Smooth muscle cell (in vitro differentiated cells): ENCODE data around the gene APBA1. TPM values are rescaled to one million over a fixed set of nuclear protein-coding genes. Genes with fewer than 3 reads are reported as not detected.

Experiments used
- DNase-seq: peaks from one replicate; lab custom pipeline; 2025; ENCODE audit not compliant: unreplicated experiment; lab: John Stamatoyannopoulos, UW
- H2AFZ ChIP-seq: fragments of 200-600 bp; sonication (generic); 2 replicates; pipeline ENCODE4 v1.6.0; 2016; ENCODE audit warnings: antibody characterized with exemption, low read depth, mild to moderate bottlenecking
- H3F3A ChIP-seq: fragments of 200-600 bp; sonication (generic); 2 replicates; pipeline ENCODE4 v1.6.0; 2017; ENCODE audit warnings: antibody characterized with exemption, low read depth
- H3K27ac ChIP-seq: fragments of 200-600 bp; sonication (generic); 2 replicates; pipeline ENCODE4 v1.5.1; 2016; ENCODE audit warnings: low read depth, mild to moderate bottlenecking
- H3K27me3 ChIP-seq: fragments of 200-600 bp; sonication (generic); 2 replicates; pipeline ENCODE4 v1.6.1; 2016; ENCODE audit warnings: low read depth, mild to moderate bottlenecking
- H3K36me3 ChIP-seq: fragments of 200-600 bp; sonication (generic); 2 replicates; pipeline ENCODE4 v1.5.1; 2016; ENCODE audit warnings: low read depth
- H3K4me1 ChIP-seq: fragments of 200-600 bp; sonication (generic); 2 replicates; pipeline ENCODE4 v1.5.1; 2016; ENCODE audit warnings: low read depth
- H3K4me2 ChIP-seq: fragments of 200-600 bp; sonication (generic); 2 replicates; pipeline ENCODE4 v1.6.0; 2016; ENCODE audit warnings: mild to moderate bottlenecking
- H3K4me3 ChIP-seq: fragments of 200-600 bp; sonication (generic); 2 replicates; pipeline ENCODE4 v1.5.1; 2016; ENCODE audit warnings: mild to moderate bottlenecking
- H3K79me2 ChIP-seq: fragments of 200-600 bp; sonication (generic); 2 replicates; pipeline ENCODE4 v1.6.0; 2016; ENCODE audit warnings: low read depth, mild to moderate bottlenecking
- H3K9ac ChIP-seq: fragments of 200-600 bp; sonication (generic); 2 replicates; pipeline ENCODE4 v1.6.0; 2016; ENCODE audit warnings: low read depth
- H3K9me3 ChIP-seq: fragments of 200-600 bp; sonication (generic); replicated peaks from 2 replicates; pipeline ENCODE4 v1.5.1; 2016; ENCODE audit warnings: low read depth
- H4K20me1 ChIP-seq: fragments of 200-600 bp; sonication (generic); 2 replicates; pipeline ENCODE4 v1.6.0; 2016; ENCODE audit warnings: low read depth
- CTCF ChIP-seq: fragments of 200-600 bp; sonication (generic); IDR thresholded peaks from 2 replicates; pipeline ENCODE4 v1.5.1; 2017; ENCODE audit warnings: borderline replicate concordance, mild to moderate bottlenecking, antibody characterized with exemption; ENCODE audit not compliant: insufficient read depth, poor library complexity, severe bottlenecking
- WGBS: methylation state at CpG from one replicate; pipeline ENCODE4 v1.1.7; 2016; ENCODE audit warnings: low lambda C conversion rate; 5-methylcytosine and 5-hydroxymethylcytosine counted together
- polyA plus RNA-seq: library from polyadenylated mRNA; unstranded; fragments of >200 nt; fragmentation: Nextera tagmentation; extraction: Ambion mirVana; gene quantifications from 2 replicates; pipeline ENCODE4 v1.2.1, GENCODE V29; 2016
- total RNA-seq: library from RNA; depleted of rRNA; stranded (reverse); fragments of >200 nt; gene quantifications from 2 replicates; pipeline ENCODE4 v1.2.3, GENCODE V29; 2014

The APBA1 gene
- total and polyA plus RNA-seq, 2 experiments from 2014 or later: 1.4 to 6.1 TPM

- H3K27me3 ChIP-seq: peaks cover 30% of the 10 kb centered on the region
- H3K27ac ChIP-seq: no peak overlapping the region
- H3K4me3 ChIP-seq: no peak overlapping the region
- WGBS: 84% methylated on average over 2 of the region's 2 CpGs
- H3K4me1 ChIP-seq: no peaks in the 10 kb centered on the region
- DNase-seq: no peak
- no peak overlapping the region for H3K9ac ChIP-seq
- no peaks in the 10 kb centered on the region for H3K36me3 ChIP-seq
- no peak overlapping the region for H3K4me2 ChIP-seq
- no peak overlapping the region for H2AFZ ChIP-seq
- H3K79me2 ChIP-seq: no peaks in the 10 kb centered on the region
- no peaks in the 10 kb centered on the region for H3F3A ChIP-seq
- no peaks in the 10 kb centered on the region for H3K9me3 ChIP-seq
- H4K20me1 ChIP-seq: no peaks in the 10 kb centered on the region
- no peak for TF ChIP-seq CTCF
Observed at GRCh38 chr9:69585571-69585970, 86.6 kb downstream of the APBA1 start.

- H3K9me3 ChIP-seq: no peaks in the 10 kb centered on the region
- H3F3A ChIP-seq: no peaks in the 10 kb centered on the region
- no peaks in the 10 kb centered on the region for H3K4me1 ChIP-seq
- H2AFZ ChIP-seq: no peak overlapping the region
- peaks cover 36% of the 10 kb centered on the region for H3K27me3 ChIP-seq
- TF ChIP-seq CTCF: no peak
- no peak overlapping the region for H3K4me2 ChIP-seq
- H3K79me2 ChIP-seq: no peaks in the 10 kb centered on the region
- H3K9ac ChIP-seq: no peak overlapping the region
- no peaks in the 10 kb centered on the region for H4K20me1 ChIP-seq
- no peak overlapping the region for H3K27ac ChIP-seq
- H3K4me3 ChIP-seq: no peak overlapping the region
- no peaks in the 10 kb centered on the region for H3K36me3 ChIP-seq
- no peak for DNase-seq
Observed at GRCh38 chr9:69584759-69585158, 87.4 kb downstream of the APBA1 start.

DNA sequence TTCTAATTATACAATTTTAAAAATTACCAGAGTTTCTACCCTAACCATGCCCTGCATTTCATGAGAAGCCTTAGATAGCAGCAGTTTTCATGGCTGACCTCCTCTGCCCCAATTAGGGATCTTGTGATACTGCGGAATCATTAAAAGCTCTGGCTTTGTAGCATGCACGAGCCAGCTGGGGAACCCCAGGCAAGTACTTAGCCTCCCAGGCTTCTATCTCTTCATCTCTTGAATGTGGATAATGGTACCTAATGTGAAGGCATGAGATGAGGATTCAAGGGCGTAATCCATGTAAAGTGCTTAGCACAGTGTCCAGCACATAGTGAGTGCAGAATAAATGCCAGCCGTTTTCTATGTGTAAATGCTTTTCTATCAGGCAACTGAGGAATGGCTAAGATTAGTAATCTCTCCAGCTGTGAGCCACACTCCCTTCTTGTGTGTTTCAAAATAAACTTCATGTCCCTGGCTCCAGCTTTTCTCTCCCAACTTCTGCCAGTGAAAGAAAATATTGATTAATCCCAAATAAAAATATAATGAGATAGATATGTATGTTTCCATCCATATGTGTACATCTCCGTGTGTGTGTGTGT, 88.4 kb downstream of the APBA1 start:
- H2AFZ ChIP-seq: no peak overlapping the region
- no peaks in the 10 kb centered on the region for H3K79me2 ChIP-seq
- no peak for TF ChIP-seq CTCF
- H3K36me3 ChIP-seq: no peaks in the 10 kb centered on the region
- H3K27me3 ChIP-seq: peaks cover 43% of the 10 kb centered on the region
- no peaks in the 10 kb centered on the region for H3K9me3 ChIP-seq
- WGBS: 61% methylated on average over 5 of the region's 5 CpGs
- H3K4me1 ChIP-seq: no peaks in the 10 kb centered on the region
- DNase-seq: no peak
- H3K4me2 ChIP-seq: no peak overlapping the region
- no peak overlapping the region for H3K9ac ChIP-seq
- H4K20me1 ChIP-seq: no peaks in the 10 kb centered on the region
- H3K4me3 ChIP-seq: no peak overlapping the region
- no peak overlapping the region for H3K27ac ChIP-seq
- no peaks in the 10 kb centered on the region for H3F3A ChIP-seq

- Histone ChIP-seq H2AFZ (no peak overlapping the region), H3K9me3 (no peaks in the 10 kb centered on the region), H3K9ac (no peak overlapping the region), H3K79me2 (no peaks in the 10 kb centered on the region), H3K27ac (no peak overlapping the region), H3F3A (no peaks in the 10 kb centered on the region), H3K27me3 (peaks cover 42% of the 10 kb centered on the region), H3K36me3 (no peaks in the 10 kb centered on the region), H4K20me1 (no peaks in the 10 kb centered on the region), H3K4me3 (no peak overlapping the region), H3K4me2 (no peak overlapping the region), H3K4me1 (no peaks in the 10 kb centered on the region)
- no peak for DNase-seq
- no peak for TF ChIP-seq CTCF
- 88% methylated on average over 4 of the region's 4 CpGs for WGBS
Observed at GRCh38 chr9:69582544-69583297, 89.5 kb downstream of the APBA1 start.
